HG02852 (cell line): Measurements from ENCODE around the gene ZFAND3.

Experiments used
- ATAC-seq: cut with Tn5 transposase; IDR thresholded peaks from one replicate; pipeline ENCODE4 v1.9.1; 2021; ENCODE audit warnings: mild to moderate bottlenecking, moderate library complexity; ENCODE audit not compliant: unreplicated experiment

Gene ZFAND3

DNA sequence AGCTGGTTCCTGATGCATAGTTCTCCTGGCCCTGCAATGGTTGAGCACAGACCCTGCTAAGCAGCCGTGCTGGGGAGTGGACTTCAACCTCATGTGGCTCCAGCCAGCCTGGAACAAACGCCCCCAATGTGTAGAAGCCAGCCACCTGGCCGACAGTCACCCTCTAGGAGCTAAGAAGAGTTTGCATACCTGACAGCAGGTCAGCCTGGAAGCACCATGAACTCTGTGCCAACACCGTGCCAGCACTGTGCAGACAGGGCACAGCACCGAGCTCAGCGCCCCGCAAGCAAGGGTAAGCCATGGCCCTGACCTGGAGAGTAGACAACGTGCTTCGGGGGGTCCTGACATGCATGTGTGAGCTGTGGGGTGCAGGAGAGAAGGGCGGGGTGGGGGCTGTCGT, 356.3 kb downstream of the ZFAND3 start:
- ATAC-seq: no peak

DNA sequence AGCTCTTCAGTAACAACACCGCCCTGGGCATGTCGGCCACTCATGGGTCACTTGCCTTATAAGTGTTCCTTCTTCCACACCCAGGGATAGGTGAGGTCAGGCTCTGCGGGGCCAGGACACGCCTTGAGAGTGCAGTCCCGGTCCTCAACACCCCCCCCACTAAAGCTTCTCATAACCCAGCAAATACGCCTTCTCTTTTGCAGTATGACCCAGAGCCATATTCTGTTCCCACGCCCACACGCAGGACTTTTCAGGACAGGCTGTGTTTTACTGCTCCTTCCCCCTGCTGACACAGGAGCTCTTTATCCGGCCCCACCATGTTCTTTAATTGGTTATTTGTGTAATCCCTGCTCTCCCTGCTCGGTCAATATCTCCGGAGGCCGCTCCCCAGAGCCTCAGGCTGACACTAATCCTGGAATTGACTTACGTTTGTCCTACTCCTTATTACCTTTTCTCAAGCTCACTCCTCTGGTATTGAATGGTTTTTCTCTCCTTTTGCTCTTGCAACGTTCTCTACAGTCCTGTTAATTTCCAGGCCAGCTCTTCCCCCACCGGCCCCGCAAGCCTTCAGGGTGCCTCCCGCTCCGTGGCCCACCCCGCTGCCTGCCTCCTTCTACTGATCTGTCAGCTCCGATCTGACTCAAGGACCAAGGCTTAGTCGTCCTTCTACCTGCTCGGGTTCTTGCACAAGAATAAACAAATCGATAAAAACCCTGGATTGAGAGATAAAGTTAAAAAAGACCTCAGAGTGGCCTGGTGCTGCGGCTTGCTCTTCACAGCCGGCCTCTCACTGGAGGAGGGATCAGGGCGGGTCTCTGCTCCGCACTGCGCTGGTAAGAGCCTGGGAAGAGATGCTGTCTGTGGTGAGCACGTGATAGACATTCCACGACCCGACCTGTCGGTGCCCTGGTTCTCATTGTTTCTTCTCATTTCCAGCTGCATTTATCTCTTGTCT, 357.5 kb downstream of the ZFAND3 start:
- no peak for ATAC-seq

DNA sequence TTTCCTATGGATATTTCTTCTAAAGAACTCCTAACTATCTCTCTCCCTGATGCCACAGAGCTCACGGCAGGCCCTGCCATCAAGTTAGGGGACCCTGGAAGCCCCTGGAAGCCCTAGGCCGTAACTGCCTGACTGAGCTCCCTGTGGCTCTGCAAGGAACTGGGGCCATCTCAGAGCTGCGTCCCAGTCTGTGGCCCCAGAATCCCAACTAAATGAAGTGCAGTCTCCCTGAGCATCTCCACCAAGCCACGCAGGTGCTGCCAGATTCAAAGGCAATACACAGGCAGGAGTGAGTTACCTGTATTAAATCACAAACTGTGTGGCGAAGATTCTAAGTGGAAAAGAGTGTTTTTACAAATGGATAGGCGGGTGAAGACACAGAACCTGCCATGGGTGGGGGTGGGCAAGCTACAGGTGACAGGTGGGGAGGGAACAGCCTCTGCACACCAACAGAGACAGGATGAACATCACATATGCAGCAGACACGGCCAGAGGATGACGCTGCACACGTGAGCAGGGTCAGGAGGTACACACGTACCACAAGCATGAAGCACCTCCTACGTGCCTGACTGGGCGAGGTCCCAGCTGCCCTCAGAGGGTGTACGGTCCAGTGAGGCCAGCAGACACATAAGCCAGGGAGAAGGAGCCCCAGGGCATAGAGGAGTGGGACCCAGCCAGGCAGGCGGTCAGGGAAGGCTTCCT, 358.5 kb downstream of the ZFAND3 start:
- no peak for ATAC-seq

DNA sequence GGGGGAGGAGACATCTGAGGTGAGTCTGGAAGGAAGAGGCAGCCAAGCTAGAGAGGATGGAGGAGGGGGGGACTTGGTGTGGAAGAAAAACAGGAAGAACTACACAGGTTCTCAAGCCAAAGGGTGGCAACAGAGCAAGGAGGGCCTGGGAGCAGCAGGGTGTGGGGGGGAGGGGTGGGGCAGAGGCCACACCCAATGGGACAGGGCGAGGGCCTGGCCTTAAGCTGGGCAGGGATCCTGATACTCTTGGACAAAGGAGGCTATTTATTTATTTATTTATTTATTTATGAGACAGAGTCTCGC, 359.0 kb downstream of the ZFAND3 start:
- no peak for ATAC-seq

DNA sequence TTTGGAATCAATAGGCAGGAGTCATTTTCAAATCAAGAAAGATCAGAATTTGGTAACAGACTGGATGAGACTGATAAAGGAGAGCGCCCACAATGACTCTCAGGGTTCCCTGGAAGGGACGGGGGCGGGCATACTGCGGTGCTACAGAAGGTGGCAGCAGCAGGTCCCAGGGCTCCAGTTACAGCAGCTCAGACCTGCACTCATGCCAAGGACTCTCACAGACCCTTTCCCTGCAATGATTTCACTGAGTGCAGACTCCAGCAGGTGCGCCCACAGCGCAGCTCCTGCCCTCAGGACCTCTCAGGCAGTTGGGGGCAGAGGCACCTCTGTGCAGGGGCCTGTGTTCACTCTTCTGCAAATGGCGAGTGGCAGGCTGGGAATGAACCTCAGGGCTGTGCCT, 359.8 kb downstream of the ZFAND3 start:
- no peak for ATAC-seq

DNA sequence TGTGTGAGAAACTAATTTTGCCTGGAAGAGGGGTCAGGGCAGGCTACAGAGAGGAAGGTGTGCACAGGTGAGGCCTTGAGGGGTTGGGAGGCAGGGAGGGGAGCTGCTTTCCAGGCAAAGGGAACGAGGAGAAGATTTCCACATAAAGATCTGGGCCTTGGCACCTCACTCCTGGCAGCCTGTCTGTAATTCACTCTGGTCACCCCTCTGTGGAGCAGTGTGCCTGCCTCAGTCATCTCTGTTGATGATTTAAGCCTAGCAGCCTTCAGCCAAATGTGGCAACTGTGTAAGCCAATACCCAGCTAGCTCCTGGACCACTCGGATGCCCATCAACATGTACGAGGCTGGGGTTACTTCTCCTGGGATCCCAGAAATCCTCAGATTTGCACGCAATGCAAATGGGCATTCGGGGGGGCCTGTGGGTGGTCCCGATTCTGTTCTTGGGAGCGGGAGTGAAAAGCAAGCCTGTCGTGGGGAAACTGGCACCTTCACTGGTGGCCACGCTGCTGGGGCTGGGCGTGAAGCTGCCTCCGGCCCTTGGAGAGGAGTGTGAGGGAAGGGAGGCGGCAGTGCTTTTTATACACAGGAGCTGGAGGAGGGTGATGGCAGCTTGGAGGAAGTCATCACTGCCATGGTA, 360.4 kb downstream of the ZFAND3 start:
- no peak for ATAC-seq

DNA sequence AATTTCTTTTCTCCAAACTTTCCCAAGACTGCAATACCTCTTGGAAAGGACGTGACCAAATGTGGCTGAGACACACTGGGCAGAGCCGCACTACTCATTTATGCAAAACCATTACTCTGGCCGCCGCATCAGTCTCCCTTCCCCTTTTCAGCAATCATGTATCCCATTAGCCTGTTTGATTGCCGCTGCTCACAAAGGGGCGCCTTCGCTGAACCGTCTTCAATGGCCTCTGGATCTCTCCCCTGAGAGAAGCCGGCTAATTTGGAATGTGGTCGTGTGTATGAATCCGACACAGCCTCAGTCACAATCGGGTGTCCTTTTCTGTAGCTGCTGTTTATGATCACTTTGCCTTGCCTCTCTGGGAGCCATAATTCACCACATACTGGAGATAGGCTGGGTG, 361.1 kb downstream of the ZFAND3 start:
- no peak for ATAC-seq

DNA sequence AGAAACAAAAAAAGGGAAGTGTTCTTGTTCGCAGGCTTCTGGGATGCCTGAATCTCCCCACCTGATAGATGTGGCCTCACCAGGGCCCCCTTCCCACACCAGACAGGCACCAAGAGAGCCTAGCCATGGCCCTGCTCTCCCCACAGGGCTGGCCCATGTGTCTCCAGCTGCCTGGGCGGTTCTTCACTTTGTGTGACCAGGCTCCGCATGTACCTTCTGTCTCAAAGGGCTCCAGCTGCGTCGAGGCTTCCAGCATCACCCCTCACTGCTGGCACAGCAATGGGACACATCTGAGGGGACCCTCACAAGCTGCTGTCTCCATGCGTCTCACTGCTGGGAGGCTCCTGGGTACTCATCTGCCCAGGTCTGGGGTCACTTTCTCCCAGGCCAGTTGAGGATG, 362.9 kb downstream of the ZFAND3 start:
- no peak for ATAC-seq

DNA sequence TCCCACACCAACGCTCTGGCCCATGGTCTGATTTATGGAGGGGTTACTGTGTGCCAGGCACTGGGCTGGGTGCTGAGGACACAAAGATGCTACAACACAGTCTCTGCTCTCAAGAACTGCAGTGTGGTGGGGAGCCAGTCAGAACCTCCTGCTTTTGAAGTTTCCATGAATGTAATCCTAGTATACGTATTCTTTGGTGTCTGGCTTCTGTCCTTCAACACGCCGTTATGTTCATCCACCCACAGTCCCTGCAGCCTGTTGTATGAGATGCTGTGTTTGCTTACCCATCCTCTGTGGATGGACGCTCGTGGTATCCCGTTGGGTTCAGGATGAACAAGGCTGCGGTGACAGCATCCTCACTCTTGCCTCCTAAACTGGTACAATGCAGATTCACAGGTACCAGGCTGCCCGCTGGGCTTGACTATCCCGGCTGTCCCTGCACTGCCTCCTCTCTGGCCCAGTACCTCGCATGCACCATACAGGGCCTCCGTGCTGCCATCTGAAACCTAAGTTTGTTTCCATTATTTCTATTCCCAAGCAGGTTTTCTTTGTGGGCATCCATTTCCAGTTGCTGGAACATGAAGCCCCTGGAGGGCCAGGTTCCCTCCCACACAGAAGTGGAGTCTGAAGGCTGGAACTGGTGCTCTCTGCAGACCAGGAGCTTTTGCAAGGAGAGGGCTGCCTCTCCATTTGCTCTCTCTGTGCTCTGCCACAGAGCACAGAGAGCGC, 364.5 kb downstream of the ZFAND3 start:
- no peak for ATAC-seq

DNA sequence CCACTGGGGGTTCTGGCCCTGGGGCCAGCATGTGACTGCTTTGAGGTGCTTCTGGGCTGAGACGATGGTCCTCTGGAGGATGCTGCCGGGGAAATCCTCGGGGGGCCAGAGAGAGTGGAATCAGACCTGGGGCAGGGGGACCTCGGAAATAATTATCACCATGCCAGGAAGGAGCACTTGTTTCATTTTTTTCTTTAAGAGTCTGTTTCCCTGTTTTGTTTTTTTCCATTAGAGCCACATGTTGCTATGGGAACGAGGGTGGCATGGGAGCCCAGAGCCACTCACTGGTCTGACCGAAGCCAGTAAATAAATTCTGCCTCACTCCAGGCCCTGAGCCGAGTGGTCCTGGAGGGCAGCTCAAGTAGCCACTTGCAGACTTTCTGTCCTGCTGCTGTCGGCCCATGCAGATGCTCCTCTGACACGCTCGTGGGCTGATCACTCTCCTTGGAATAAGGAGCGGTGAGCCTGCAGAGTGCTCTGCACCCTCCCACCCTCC, 365.1 kb downstream of the ZFAND3 start:
- ATAC-seq: no peak

DNA sequence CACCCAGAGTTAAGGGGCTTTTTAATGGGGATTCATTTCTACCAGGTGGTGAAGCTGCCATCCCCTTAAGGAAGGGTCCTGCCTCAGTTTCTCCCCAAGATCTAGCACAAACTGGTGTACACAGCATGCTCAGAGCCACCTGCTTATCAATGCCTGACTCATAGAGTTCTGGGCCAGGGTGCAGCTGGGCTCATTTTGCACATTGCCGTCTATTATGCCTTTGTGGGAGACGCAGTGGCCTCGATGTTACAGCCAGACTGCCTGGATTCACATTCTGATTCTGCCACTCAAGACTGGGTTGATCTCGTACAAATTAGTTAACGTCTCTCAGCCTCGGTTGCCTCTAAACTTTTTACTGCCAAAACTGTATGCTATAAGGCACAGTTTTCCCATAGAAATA, 365.7 kb downstream of the ZFAND3 start:
- no peak for ATAC-seq

DNA sequence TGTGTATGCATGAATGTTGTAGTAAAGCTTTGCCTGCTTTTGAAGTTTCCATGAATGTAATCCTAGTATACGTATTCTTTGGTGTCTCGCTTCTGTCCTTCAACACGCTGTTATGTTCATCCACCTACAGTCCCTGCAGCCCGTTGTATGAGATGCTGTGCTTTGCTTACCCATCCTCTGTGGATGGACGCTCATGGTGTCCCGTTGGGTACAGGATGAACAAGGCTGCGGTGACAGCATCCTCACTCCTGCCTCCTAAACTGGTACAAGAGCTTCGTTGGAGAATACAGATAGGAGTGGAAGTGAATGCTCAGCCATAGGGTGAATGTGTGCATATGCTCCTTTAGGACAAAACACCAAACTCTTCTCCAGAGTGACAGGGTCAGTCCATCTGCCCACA, 366.2 kb downstream of the ZFAND3 start:
- no peak for ATAC-seq

DNA sequence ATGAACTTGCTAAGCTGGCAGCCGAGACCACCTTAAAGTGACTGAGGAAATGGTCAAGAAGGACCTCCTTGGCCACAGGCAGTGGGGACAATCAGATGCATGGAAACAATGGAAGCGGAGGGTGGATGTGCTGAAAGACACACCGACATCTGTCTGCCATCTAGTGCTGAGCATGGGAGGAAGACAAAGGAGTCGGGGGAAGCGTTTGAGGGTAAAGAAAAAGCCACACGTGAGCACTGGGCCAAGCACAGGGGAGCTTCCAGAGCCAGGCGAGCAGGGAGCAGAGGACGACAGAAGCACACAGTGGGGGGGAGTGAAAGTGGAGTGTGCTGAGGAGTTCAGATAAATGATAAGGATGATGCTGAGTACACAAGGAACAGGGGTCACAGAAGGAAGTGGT, 367.8 kb downstream of the ZFAND3 start:
- no peak for ATAC-seq

DNA sequence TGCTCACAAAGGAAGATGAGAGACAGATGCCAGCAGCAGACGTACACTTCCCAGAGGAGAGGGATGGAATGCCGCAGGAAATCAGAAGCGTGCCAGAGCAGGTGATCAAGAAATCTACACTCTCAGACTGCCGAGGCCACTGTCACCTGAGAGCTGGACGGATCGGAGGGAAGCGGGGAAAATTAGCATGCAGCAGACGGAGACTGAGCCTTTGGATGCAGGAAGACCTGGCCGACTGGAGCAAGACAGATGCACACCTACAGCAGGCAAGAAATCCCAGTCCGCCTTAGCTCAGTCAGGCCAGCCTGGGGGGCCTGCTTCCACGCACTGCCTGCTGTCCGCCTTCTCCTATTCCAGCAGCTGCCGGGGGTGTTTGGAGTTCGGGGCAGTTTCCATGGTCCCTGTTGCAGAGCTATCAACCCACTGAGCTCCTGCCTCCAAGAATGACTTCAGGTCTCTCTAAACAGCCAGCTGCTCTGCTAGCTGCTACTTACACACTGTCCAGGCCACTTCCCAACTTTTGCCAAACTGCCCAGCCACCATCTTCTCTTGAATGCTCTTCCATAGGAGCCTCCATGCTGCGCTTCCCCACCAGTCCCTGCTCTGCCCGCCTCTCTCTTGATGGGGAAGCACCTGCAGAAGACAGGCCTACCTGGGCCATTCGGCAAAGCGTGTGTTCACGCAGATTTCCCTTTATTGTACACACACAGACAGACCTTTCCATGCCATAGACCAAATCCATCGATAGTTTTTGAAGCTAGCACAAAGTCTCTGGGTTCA, 368.5 kb downstream of the ZFAND3 start:
- no peak for ATAC-seq

DNA sequence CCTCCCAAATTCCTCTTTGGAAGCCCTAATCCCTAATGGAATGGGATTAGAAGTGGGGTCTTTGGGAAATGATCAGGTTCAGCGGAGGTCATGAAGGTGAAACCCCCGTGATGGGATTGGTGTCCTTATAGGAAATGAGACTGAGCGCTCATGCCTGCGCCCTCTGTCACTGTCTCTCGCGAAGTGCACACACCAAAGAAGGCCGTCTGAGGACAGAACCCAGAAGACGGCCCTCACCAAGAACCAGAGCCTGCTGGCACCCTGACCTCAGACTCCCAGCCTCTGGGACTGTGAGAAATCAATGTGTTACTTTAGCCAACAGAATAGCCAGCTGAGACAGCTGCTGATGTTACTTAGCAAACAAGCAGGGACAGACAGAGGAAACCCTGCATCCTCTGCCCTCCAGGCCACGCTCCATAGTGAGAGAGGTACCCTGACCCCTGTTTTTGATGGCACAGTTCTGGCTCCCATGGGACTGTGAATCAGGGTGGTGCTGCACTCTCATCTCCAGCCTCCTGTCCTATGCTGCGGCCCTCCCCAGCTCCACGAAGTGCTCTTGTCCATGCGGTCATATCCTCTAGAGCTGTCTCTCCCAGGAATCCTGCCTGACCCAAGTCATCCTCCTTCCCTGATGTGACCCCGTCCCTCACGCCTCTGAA, 369.3 kb downstream of the ZFAND3 start:
- no peak for ATAC-seq

DNA sequence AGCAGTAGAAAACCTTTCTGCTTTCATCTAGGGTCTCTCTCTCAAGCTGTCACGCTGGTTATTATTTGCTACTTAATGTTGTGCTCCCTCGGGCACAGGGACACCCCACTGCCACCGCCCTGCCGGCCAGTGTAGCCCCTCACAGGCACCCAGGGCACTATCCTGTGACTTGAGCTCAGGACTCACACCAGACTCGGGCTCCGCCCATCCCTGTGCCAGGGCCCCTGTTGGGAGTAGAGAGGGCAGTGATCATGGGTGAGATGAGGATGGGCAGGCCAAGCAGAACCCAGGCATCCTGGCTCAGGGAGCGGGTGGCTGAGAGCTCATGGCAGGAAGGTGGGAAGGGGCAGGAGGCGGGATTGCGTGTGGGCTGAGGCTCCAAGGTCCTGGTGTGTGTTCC, 371.9 kb downstream of the ZFAND3 start:
- no peak for ATAC-seq

DNA sequence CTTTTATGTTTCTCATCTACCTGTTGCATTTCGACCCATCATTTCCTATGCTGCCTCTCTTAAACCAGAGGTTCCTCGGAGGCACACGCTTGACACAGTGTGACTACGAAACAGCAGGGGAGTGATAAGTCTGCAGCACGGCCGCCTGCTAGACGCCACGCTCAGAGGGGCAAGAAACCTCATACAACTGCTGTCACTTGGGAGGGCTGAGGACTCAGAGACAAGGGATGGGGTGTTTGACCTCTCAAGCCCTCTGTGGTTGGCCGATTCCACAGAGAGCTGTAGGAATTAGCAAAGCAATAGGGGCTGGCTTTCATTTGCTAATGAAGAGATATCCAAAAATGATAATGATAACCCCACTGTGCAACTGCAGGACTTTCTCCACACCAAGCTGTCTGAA, 372.5 kb downstream of the ZFAND3 start:
- ATAC-seq: no peak

DNA sequence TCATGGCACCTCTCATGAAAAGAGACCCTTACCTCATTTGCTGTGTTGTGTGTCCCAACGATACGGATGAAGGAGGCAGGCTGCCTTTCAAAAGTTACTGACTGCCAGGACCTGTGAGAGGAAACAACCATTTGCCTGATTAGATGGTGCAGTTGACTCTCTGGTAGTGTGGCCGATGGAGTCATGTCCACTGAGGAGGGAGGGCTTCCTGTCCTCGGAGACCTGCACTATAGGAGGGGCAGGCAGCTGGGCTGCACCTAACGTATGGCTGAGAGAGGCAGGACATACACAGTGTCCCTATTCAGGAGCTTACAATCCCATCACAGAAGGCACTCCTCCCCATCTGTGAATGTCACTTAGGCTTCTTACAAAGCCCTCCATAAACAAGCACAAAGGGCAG, 373.0 kb downstream of the ZFAND3 start:
- no peak for ATAC-seq

DNA sequence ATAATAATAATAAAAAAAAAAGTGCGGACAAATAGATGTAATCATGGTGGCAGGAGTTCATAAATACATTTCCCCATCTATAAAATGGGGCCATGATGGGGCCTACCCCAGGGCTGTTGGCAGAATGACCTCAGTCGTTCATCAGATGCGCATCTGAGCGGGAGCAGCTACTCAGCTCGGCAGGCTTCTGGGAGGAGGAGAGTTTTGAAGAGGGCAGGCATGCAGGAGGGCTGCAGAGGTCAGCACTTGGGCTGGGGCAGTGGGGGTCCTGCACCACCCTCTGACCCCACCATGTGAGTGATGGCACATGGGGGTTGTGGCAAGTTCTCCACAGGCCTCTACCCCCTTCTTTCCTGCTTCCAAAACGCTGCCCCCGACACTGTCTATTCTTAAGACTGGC, 373.5 kb downstream of the ZFAND3 start:
- ATAC-seq: no peak
